SKM-1 treated with dmso at 0.1 percent for 144 hours (cell line): ENCODE measurements around the gene EVI5.
"Not testable (repeated sequence)": the region's sequence is repeated elsewhere in the genome, so short reads cannot be mapped to it uniquely, and the experiment has no call there.

Experiments used
- DNase-seq: peaks from one replicate; lab custom pipeline; 2025; ENCODE audit not compliant: unreplicated experiment; lab: John Stamatoyannopoulos, UW

Gene EVI5

GRCh38 chr1:92695104-92695503, 89.8 kb downstream of the EVI5 start:
- DNase-seq, result no peak

GRCh38 chr1:92691925-92692324, 93.0 kb downstream of the EVI5 start:
- no peak for DNase-seq

- DNase-seq, result no peak
Observed at GRCh38 chr1:92690212-92690906, 94.5 kb downstream of the EVI5 start.

DNA sequence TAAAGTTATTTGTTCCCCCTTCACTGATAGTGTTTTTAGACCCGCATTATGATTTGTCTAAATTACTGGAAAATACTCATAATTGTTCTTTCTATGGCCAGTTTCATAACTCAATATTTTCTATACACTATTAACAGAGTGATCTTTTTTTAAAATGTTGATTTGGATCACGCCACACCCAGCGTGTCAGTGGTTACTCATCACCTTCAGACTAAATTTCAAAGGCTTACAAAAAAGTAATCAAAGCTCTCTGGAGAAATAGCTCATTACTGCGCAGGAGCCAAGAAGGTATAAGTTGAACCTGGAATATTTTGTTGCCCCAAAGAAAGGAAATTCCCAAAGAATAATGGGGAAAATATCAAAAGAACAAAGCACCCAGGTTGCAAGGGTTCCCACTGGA, 104.9 kb downstream of the EVI5 start:
- DNase-seq, result no peak

DNA sequence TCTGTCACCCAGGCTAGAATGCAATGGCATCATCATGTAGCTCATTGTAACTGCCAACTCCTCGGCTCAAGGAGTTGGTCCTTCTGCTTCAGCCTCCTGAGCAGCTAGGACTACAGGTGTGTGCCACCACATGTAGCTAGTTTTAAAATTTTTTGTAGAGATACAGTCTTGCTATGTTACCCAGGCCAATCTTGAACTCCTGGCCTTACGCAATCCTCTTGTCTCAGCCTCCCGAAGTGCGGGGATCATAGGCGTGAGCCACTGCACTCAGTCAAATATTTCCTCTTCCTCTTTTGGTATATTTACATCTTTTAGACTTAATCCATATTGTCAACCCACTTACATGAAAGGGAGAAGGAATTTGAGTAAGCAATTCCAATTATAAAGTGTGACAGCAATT, 121.1 kb downstream of the EVI5 start:
- DNase-seq, result peak; percentile 77

DNA sequence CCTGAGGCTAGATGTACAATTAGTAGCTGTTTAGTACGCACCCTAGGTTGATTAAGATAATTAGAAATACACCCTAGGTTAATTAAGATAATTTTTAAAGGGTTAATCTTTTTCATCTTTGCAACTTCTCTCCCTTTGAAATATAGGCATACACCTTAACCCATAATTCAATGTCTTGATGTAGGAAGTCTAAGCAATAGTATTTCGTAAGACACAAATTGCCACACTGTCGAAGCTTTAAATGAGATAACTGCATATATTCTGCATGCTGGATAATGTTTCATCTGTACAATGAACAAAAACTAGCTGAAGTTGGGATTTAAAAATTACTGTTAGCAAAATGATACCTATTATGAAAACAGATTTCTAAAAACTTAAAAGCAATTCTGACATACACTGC, 122.9 kb downstream of the EVI5 start:
- DNase-seq, result peak; percentile 42

GRCh38 chr1:92657701-92658100, 127.2 kb downstream of the EVI5 start:
- no peak for DNase-seq

DNA sequence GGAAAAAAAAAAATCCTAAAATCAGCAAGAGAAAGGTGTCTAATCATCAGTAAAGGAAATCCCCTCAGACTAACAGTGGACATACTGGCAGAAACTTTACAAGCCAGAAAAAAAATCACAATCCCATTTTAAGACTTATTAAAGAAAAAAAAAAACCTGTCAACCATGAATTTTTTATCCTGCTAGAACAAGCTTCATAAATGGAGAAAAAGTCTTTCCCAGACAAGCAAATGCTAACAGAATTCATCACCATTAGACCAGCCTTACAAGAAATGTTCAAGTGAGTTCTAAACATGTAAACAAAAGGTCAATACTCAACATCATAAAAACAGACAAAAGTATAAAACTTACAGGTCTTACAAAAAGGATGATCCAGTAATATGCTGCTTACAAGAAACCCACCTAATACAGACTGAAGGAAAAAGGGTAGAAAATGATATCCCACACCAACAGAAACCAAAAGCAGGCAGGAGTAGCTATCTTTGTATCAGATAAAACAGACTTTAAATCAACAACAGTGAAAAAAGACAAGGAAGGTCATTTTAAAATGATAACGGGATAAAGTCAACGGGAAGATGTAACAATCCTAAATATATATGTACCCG, 129.6 kb downstream of the EVI5 start:
- DNase-seq, result no peak

DNA sequence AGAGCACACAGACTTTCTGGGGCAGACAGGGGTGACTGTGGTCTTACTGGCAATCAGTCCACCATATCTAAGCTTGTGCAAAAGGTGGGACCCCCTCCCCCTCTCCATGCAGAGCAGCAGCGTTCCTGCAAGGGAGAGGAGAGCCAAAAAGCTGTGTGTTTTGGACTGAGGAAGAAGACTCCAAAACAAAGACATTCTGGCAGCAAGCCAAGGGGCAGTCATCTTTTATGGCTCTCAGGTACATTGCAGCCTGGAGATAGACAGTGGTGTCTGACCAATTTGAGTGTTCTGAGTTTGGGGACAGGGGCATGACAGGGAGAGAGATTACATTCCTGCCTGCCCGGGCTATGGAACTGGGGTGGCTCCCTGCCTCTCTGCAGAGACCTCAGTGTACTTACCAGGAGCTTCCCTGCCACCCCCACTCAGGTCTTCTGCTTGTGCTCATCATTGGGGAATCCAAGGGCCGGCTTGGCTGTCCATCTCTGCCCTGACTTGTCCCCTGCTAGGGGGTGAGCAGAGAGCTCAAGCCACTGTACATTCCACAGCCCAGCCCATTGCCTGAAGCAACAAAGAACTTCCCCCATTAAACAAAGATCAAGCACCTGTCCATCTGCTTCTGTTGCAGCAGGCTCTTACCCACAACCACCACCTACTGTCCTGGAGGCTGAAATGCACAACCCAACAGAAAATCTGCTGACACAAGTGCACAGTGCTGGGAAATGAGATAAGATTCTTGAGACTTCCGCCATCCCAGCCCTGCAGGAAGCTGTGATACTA, 131.1 kb downstream of the EVI5 start:
- DNase-seq, result no peak

- DNase-seq, result not testable (repeated sequence)
Observed at GRCh38 chr1:92640686-92641085, 144.2 kb downstream of the EVI5 start.

DNA sequence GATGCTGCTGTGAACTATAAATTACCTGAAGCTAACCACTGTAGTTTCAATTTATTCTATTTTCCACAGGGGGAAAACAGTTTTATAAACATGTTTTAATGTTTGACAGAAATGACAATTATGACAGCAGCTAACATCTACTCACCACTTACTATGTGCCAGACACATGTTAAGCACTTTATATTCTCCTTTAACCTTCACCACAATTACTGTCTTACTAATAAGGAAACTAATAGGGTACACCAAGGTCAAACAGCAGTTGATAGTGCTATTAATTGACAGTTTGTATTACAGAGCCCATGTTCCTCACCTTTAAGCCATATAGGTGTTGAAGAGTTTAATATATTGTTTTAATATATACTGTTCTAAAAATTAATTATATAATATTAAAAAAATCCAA, 146.4 kb downstream of the EVI5 start:
- DNase-seq, result no peak

- not testable (repeated sequence) for DNase-seq
Observed at GRCh38 chr1:92635203-92635602, 149.7 kb downstream of the EVI5 start.

DNA sequence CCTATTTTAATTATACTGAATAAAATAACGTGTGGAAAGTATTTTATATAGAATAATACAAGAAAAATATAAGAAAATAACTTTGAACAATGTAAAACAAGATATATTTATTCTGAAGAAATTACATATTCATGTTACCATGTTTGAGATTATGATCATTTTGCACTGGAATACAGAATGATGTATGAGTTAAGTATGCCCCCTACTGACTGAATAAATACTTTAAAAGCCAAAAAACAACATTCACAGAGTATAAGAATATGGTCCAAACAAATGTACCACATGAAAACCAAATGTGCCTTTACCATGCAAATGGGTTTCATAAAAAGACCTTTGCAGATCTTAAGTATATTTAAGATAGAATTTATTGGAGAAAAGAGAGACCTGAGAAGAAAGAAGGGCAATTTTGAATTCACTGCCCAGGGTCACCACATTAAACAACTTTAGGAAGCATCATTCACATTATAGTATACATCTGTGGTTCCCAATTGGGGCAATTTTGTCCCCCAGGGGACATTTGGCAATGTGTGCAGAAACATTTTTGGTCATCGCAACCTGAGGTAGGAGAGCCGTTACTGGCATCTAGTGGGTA, 161.6 kb downstream of the EVI5 start:
- DNase-seq, result peak; percentile 17

DNA sequence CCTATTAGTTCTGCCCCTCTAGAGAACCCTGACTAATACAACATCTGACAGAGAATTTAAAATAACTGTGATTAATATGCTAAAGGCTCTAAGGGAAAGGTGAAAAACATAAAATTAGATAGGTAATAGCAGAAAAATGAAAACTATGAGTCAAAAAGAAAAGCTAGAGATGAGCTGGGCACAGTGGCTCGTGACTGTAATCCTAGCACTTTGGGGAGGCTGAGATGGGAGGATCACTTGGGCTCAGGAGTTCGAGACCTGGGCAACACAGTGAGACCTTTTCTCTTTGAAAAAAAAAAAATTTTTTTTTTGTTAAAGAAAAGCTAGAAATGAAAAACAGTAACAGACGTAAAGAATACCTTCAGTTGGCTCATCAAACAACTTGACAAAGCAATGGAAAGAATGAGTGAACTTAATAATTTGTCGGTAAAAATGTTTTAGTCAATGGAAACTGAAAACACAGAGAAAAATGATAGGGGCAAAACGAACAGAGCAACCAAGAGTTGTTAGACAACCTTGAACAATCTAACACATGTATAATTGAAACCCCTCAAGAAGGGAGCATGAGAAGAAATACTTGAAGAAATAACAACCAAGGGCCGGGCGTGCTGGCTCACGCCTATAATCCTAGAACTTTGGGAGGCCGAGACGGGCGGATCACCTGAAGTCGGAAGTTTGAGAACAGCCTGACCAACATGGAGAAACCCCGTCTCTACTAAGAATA, 165.3 kb downstream of the EVI5 start:
- no peak for DNase-seq

GRCh38 chr1:92601044-92601443, 183.9 kb downstream of the EVI5 start:
- no peak for DNase-seq

DNA sequence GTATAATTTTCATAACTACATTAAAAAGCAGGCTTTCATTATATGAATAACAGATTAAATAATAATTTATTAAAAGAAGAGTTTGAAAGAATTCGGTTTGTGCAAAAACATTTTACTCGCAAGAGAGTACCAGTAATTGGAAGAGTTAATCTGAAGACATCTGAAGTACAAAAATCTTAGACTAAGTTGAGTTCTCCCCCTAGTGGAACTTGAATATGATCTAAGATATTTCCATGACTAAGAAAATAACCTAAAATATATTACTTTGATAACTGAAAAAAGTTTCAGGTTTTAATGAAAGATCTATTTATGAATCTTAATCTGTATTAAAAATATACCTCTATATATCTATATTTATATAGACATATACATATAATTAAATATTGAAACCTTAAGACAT, 185.7 kb downstream of the EVI5 start:
- peak; percentile 62 for DNase-seq

- DNase-seq, result not testable (repeated sequence)
Observed at GRCh38 chr1:92589361-92589760, 195.5 kb downstream of the EVI5 start.

DNA sequence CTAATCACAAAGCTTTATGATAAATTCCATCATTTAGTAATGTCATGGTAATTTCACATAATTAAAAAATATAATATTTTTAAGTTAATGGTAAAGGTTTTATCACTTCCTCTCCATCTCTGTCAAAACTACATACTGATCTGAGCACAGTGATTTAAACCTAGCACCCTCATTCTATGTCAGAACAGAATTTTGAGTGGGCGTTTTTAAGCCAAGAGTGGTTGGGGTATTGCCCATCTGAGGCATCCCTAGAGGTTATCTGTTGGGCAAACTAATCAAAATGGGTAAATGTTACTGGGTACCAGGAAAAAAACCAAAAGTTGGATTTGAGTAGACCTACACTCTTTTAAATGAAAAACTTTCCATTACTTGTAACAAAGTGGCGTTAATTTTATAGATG, 197.5 kb downstream of the EVI5 start:
- DNase-seq, result no peak

DNA sequence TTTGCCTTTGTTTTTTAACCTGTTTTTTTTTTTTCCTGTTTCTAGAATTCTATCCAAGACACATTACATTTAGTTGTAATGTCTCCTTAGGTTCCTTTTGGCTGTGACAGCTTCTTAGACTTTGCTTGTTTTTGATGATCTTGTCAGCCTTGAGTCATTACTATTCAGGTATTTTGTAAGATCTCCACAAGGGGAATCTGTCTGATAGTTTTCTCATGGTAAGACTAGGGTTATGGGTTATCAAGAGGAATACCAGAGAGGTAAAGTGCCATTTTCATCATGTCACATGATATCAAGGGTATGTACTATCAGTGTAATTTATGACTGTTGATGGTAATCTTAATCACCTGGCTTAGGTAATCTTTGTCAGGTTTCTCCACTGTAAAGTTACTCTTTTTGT, 199.1 kb downstream of the EVI5 start:
- no peak for DNase-seq

GRCh38 chr1:92584810-92585209, 200.1 kb downstream of the EVI5 start:
- DNase-seq, result not testable (repeated sequence)
